HEK293 (cell line): ENCODE measurements around the gene UBA6.

Source experiments
- CTCF ChIP-seq: fragments of 450-650 bp; formaldehyde crosslinking; IDR thresholded peaks from 2 replicates; pipeline ENCODE4 v1.5.1; 2016; ENCODE audit warnings: missing biosample characterization, missing genetic modification characterization
- MYNN ChIP-seq: fragments of 450-650 bp; formaldehyde crosslinking; IDR thresholded peaks from 2 replicates; pipeline ENCODE4 v1.5.1; 2016; ENCODE audit warnings: missing biosample characterization, missing genetic modification characterization, borderline replicate concordance
- REST ChIP-seq: fragments of 450-650 bp; formaldehyde crosslinking; IDR thresholded peaks from 2 replicates; pipeline ENCODE4 v1.5.1; 2016; ENCODE audit warnings: missing biosample characterization, missing genetic modification characterization
- YY1 ChIP-seq: fragments of 450-650 bp; formaldehyde crosslinking; IDR thresholded peaks from 2 replicates; pipeline ENCODE4 v1.5.1; 2018; ENCODE audit warnings: missing biosample characterization, missing genetic modification characterization
- ZBTB26 ChIP-seq: fragments of 450-650 bp; formaldehyde crosslinking; optimal IDR thresholded peaks from 2 replicates; pipeline ENCODE3; 2016; ENCODE audit warnings: missing biosample characterization, mild to moderate bottlenecking, missing genetic modification characterization
- ZNF155 ChIP-seq: fragments of 450-650 bp; formaldehyde crosslinking; IDR thresholded peaks from 2 replicates; pipeline ENCODE4 v1.5.1; 2016; ENCODE audit warnings: missing biosample characterization, missing genetic modification characterization
- ZNF2 ChIP-seq: fragments of 450-650 bp; formaldehyde crosslinking; IDR thresholded peaks from 2 replicates; pipeline ENCODE4 v1.5.1; 2016; ENCODE audit warnings: missing biosample characterization, missing genetic modification characterization
- ZNF24 ChIP-seq: fragments of 450-650 bp; formaldehyde crosslinking; IDR thresholded peaks from 2 replicates; pipeline ENCODE4 v1.5.1; 2016; ENCODE audit warnings: missing biosample characterization, missing genetic modification characterization
- ZNF274 ChIP-seq, 2 experiments: fragments of 200-500 bp in 1 of 2; fragments of 450-650 bp in 1 of 2; sonication (Bioruptor generic) in 1 of 2; formaldehyde crosslinking in 1 of 2; IDR thresholded peaks; 2 replicates each; pipeline versions ENCODE4 v1.5.1 to v1.6.1; 2014 to 2016; ENCODE audit warnings: borderline replicate concordance in 1 of 2, inconsistent platforms in 1 of 2, low read length in 1 of 2, missing biosample characterization in 1 of 2, missing genetic modification characterization in 1 of 2
- TF ChIP-seq, protein P1 (sequence below): fragments of 450-650 bp; formaldehyde crosslinking; IDR thresholded peaks from 2 replicates; pipeline ENCODE4 v1.5.1; 2016; ENCODE audit warnings: missing biosample characterization, missing genetic modification characterization

GRCh38 chr4:67587156-67587555, 113.8 kb downstream of the UBA6 start:
- TF ChIP-seq CTCF (tag by site-specific recombination) (no peak), REST (tag by site-specific recombination) (no peak), ZNF24 (tag by site-specific recombination) (no peak), ZNF274 (IDR thresholded peaks at IDR 0.05; ENCODE audit: low read length) (no peak), ZNF274 (tag by site-specific recombination; IDR thresholded peaks at IDR 0.05; ENCODE audit: borderline replicate concordance) (no peak), MYNN (tag by site-specific recombination) (no peak), ZBTB26 (tag by site-specific recombination) (no peak), ZNF2 (tag by site-specific recombination) (no peak), ZNF155 (no peak), YY1 (no peak)
- TF ChIP-seq, protein P1, sequence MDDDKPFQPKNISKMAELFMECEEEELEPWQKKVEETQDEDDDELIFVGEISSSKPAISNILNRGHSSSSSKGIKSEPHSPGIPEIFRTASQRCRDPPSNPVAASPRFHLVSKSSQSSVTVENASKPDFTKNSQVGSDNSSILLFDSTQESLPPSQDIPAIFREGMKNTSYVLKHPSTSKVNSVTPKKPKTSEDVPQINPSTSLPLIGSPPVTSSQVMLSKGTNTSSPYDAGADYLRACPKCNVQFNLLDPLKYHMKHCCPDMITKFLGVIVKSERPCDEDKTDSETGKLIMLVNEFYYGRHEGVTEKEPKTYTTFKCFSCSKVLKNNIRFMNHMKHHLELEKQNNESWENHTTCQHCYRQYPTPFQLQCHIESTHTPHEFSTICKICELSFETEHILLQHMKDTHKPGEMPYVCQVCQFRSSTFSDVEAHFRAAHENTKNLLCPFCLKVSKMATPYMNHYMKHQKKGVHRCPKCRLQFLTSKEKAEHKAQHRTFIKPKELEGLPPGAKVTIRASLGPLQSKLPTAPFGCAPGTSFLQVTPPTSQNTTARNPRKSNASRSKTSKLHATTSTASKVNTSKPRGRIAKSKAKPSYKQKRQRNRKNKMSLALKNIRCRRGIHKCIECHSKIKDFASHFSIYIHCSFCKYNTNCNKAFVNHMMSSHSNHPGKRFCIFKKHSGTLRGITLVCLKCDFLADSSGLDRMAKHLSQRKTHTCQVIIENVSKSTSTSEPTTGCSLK (tag by site-specific recombination): no peak
